Breast epithelium (tissue), 3 donors: ENCODE results near the gene C19orf38.

Experiments
- POLR2A ChIP-seq: fragments of 450-650 bp; IDR thresholded peaks from one replicate; pipeline ENCODE4 v1.6.1; 2016; ENCODE audit warnings: antibody characterized with exemption, mild to moderate bottlenecking, moderate library complexity
- POLR2AphosphoS5 ChIP-seq, 3 donors: sonication (generic); formaldehyde crosslinking; IDR thresholded peaks; one replicate each; pipeline ENCODE4 v1.6.1; 2017; ENCODE audit warnings: antibody characterized with exemption in 3 of 3

DNA sequence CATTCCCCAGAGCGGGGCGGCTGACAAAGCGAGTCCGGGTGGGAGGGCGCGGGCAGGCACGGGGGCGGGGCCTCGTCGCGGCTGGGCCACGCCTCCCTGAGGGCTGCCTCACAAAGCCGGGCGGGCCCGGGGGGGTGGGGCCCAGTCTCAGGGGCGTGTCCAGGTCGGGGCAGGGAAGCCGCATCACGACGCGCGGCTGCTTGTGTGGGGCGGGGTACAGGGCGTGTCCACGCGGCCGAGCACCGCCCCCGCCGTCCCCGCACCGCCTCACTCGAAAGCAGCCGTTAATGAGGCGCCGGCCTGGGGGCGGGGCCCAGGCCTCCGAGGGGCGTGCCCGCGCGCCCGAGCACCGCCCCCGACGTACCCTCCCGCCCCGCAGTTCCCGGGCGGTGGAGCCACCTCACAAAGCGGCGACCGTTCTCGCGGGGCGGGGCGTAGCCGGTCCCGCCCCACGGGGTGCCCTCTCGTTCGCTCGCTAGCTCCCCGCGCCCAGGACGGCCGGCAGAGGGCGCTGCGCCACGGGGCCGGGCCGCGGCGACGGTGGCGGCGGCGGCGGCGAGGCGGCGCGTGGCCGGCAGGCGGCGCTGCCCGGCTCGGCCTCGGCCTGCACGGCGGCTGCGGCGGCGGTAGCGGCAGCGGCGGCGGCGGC is 22.9 kb downstream of the C19orf38 start, which contains the start of gene CARM1:
- TF ChIP-seq POLR2A (no peak), POLR2AphosphoS5 (IDR thresholded peaks at IDR 0.05) (peak in 2 of 3 donors; percentile 17 to 36)
